HUES64 (cell line): ENCODE results near the gene FABP6.
"Not testable (repeated sequence)": the region's sequence is repeated elsewhere in the genome, so short reads cannot be mapped to it uniquely, and the experiment has no call there.

Source experiments
- H3K27ac ChIP-seq: 2 replicates; pipeline ENCODE4 v1.7.0; 2013; ENCODE audit warnings: low read depth, low read length, inconsistent platforms
- H3K27me3 ChIP-seq: 2 replicates; pipeline ENCODE4 v1.6.1; 2013; ENCODE audit warnings: mild to moderate bottlenecking, low read length; ENCODE audit not compliant: insufficient read depth
- H3K36me3 ChIP-seq: 2 replicates; pipeline ENCODE4 v1.6.1; 2013; ENCODE audit warnings: mild to moderate bottlenecking, low read length; ENCODE audit not compliant: insufficient read depth
- H3K4me1 ChIP-seq: 2 replicates; pipeline ENCODE4 v1.6.1; 2013; ENCODE audit warnings: mild to moderate bottlenecking, low read length, moderate library complexity; ENCODE audit not compliant: insufficient read depth
- H3K4me3 ChIP-seq: 2 replicates; pipeline ENCODE4 v1.5.1; 2013; ENCODE audit warnings: mild to moderate bottlenecking, low read length, moderate library complexity
- H3K9ac ChIP-seq: 2 replicates; pipeline ENCODE4 v1.6.1; 2013; ENCODE audit warnings: mild to moderate bottlenecking, low read depth, low read length
- H3K9me3 ChIP-seq: 2 replicates; pipeline ENCODE4 v1.6.1; 2013; ENCODE audit warnings: low read depth, low read length; ENCODE audit not compliant: insufficient read depth
- WGBS: fragments of 150-250, 120-280 bp; methylation state at CpG from one replicate; pipeline ENCODE4 v1.1.7; 2013; ENCODE audit warnings: missing lambda C conversion rate; 5-methylcytosine and 5-hydroxymethylcytosine counted together

Gene FABP6

GRCh38 chr5:160221082-160221481 lies 8.2 kb upstream of the FABP6 start:
- Histone ChIP-seq H3K36me3 (no peaks in the 10 kb centered on the region), H3K27ac (no peak overlapping the region), H3K9ac (no peak overlapping the region), H3K9me3 (no peaks in the 10 kb centered on the region), H3K27me3 (no peaks in the 10 kb centered on the region), H3K4me1 (no peaks in the 10 kb centered on the region), H3K4me3 (no peak overlapping the region)
- 79% methylated on average over 3 of the region's 3 CpGs for WGBS

DNA sequence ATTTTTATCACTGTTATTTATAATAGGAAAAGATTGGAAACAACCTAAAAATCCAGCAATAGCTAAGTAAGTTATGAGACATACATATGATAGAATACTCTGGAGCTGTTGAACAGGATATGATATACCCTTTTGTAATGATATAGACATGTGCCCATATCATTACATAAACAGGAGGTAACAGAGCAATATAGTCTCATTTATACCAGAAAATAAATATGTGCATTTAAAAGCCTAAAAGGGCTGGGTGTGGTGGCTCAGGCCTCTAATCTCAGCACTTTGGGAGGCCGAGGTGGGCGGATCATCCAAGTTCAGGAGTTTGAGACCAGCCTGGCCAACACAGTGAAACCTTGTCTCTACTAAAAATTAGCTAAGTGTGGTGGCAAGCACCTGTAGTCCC lies 2.3 kb upstream of the FABP6 start:
- no peak overlapping the region for H3K27ac ChIP-seq
- no peaks in the 10 kb centered on the region for H3K4me1 ChIP-seq
- WGBS: 92% methylated on average over 2 of the region's 2 CpGs
- no peaks in the 10 kb centered on the region for H3K36me3 ChIP-seq
- no peaks in the 10 kb centered on the region for H3K9me3 ChIP-seq
- no peak overlapping the region for H3K4me3 ChIP-seq
- no peak overlapping the region for H3K9ac ChIP-seq
- H3K27me3 ChIP-seq: no peaks in the 10 kb centered on the region

DNA sequence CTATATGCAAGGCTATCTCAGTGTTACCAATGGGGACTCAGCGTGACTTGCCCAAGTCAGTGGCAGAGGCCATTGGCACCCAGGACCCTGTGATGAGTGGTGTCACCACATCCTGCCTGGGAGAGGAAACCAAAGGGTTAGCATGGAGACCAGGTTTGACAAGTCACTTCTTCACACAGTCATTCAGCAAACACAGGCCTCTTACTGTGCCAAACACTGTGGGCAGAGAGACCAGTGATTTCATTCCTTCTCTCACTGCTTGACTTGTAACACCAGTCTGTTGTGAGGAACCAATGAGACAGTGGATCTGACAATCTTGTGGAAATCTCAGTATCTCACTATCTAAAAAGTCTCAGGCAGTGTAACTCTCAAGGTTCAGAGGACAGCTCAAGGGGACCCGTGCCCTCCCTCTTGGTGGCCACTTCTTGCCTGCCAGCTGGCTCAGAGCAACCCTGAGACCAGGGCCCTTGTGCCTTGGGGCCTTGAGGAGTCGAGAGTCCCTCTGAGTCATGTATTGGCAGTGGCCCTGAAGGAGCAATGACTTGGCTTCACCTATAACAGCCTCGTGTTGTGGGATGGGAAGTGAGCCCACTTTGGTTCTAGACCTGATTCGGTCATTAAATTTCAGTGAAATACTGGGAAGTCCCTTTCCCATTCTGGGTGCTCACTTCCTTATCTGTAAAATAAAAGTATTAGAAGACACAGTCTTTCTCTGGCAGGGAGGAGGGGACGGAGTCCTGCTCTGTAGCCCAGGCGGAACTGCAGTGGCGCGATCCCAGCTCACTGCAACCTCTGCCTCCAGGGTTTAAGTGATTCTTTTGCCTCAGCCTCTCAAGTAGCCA lies 1.6 kb downstream of the FABP6 start:
- Histone ChIP-seq H3K36me3 (no peaks in the 10 kb centered on the region), H3K4me3 (no peak overlapping the region), H3K9ac (no peak overlapping the region), H3K4me1 (no peaks in the 10 kb centered on the region), H3K27me3 (no peaks in the 10 kb centered on the region), H3K27ac (no peak overlapping the region), H3K9me3 (no peaks in the 10 kb centered on the region)
- 93% methylated on average over 9 of the region's 9 CpGs for WGBS

GRCh38 chr5:160231783-160232342 lies 2.6 kb downstream of the FABP6 start:
- 79% methylated on average over 10 of the region's 10 CpGs for WGBS
- no peaks in the 10 kb centered on the region for H3K9me3 ChIP-seq
- no peaks in the 10 kb centered on the region for H3K36me3 ChIP-seq
- no peaks in the 10 kb centered on the region for H3K4me1 ChIP-seq
- no peak overlapping the region for H3K9ac ChIP-seq
- no peak overlapping the region for H3K27ac ChIP-seq
- H3K27me3 ChIP-seq: no peaks in the 10 kb centered on the region
- no peak overlapping the region for H3K4me3 ChIP-seq

DNA sequence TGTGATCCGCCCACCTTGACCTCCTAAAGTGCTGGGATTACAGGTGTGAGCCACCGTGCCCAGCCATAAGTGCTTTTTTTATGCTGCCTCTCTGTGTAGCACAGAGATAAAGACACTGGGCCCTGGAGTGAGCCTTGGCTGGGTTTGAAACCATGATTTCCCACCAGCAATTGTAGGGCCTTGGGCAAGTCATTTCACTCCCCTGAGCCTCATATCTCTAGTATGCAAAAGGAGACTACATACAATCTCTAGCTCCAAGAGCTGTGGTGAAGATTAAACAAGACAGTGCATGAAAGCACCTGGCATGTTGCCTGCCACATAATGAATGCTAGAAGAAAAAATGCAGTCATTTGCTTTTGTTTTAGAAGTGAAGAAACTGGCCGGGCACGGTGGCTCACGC lies 3.9 kb downstream of the FABP6 start:
- 96% methylated on average over 5 of the region's 5 CpGs for WGBS
- H3K27ac ChIP-seq: no peak overlapping the region
- no peak overlapping the region for H3K9ac ChIP-seq
- H3K36me3 ChIP-seq: no peaks in the 10 kb centered on the region
- no peaks in the 10 kb centered on the region for H3K9me3 ChIP-seq
- no peak overlapping the region for H3K4me3 ChIP-seq
- peaks cover 8% of the 10 kb centered on the region; the same call in 1 of the 2 replicates for H3K4me1 ChIP-seq
- no peaks in the 10 kb centered on the region for H3K27me3 ChIP-seq

DNA sequence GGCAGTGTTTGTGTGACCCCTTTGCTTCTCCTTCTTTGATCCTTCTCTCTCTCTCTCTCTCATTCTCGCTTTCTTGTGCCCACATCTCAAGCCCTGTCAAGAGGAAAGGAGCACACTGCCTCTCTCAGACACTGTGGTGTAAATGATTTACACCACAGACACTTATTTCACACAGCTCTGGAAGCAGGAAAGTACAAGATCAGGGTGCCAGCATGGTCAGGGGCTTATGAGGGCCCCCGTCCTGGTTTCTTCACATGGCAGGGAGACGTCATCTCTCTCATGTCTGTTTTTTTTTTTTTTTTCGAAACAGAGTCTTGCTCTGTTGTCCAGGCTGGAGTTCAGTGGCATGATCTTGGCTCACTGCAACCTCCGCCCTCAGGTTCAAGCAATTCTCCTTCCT lies 6.4 kb downstream of the FABP6 start:
- WGBS: 89% methylated on average over 5 of the region's 5 CpGs
- Histone ChIP-seq H3K27me3 (no peaks in the 10 kb centered on the region), H3K36me3 (no peaks in the 10 kb centered on the region), H3K4me3 (no peak overlapping the region), H3K9ac (no peak overlapping the region), H3K27ac (no peak overlapping the region), H3K4me1 (peaks cover 8% of the 10 kb centered on the region), H3K9me3 (no peaks in the 10 kb centered on the region)

- H3K36me3 ChIP-seq: no peaks in the 10 kb centered on the region
- no peaks in the 10 kb centered on the region for H3K27me3 ChIP-seq
- no peaks in the 10 kb centered on the region for H3K9me3 ChIP-seq
- WGBS: 14% methylated on average over 5 of the region's 5 CpGs
- H3K9ac ChIP-seq: no peak overlapping the region
- H3K4me3 ChIP-seq: no peak overlapping the region
- peak overlapping the region; percentile 50; the same call in 1 of the 2 replicates for H3K27ac ChIP-seq
- H3K4me1 ChIP-seq: peaks cover 8% of the 10 kb centered on the region
Observed at GRCh38 chr5:160237571-160238093, 8.3 kb downstream of the FABP6 start.

DNA sequence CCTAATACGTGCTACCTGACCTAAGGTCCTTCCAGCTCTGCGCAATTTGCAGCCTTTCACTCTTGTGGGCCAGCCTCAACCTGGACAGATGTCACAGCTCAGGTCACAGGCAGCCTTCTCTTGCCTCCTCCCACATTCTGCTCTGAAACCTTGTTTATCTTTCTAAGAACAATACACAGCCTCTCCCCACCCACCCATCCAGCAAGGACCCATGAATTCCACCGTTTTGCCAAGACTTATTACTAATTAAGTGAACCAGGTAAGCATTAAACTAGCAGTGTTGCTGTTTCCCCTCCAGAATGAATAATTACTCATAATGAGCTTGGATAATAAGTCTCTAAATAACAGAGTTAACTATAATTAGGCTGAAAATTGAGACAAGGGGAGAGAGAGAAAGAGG lies 11.0 kb downstream of the FABP6 start:
- Histone ChIP-seq H3K27ac (no peak overlapping the region), H3K9me3 (no peaks in the 10 kb centered on the region), H3K36me3 (no peaks in the 10 kb centered on the region), H3K4me3 (no peak overlapping the region), H3K27me3 (no peaks in the 10 kb centered on the region), H3K4me1 (peaks cover 9% of the 10 kb centered on the region), H3K9ac (no peak overlapping the region)
- 28% methylated on average over 3 of the region's 3 CpGs for WGBS

- Histone ChIP-seq H3K9ac (no peak overlapping the region), H3K27ac (no peak overlapping the region), H3K36me3 (no peaks in the 10 kb centered on the region), H3K27me3 (no peaks in the 10 kb centered on the region), H3K4me1 (peaks cover 8% of the 10 kb centered on the region), H3K9me3 (no peaks in the 10 kb centered on the region), H3K4me3 (no peak overlapping the region)
- 97% methylated on average over 3 of the region's 3 CpGs for WGBS
Observed at GRCh38 chr5:160242145-160242544, 12.8 kb downstream of the FABP6 start.

DNA sequence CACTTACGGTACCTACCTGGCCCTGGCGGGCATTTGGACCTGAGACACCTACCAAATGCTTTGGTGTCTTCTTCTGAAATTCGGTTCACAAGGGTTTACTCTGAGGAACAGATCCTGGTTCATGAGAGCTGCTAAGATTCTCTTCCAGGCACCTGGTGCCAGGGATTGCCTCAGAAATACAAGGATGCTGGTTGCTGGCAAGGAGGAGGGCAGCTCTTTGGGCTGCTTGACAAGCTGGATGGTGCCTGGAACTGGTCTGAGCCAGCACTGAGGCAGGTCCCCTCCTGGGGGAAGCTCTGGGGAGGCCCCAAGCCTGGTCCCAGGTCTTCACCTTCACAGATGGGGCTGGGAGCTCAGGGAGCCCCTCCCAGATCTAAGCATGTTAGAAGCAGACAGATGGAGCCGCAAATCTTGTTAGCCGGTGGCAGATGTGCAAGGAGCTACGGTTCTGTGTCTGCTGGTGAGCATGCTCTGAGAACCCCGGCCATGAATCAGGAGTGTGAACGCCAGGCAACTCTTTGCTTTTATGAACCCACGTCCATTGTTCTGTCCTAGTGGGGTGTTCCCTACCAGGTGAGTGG lies 16.3 kb downstream of the FABP6 start:
- Histone ChIP-seq H3K36me3 (peaks cover 1% of the 10 kb centered on the region; the same call in 1 of the 2 replicates), H3K4me1 (0 out of 2 replicates have a peak, but pooled peaks cover 6% of the 10 kb centered on the region), H3K9me3 (no peaks in the 10 kb centered on the region), H3K9ac (no peak overlapping the region), H3K27me3 (no peaks in the 10 kb centered on the region), H3K4me3 (no peak overlapping the region), H3K27ac (peak overlapping the region; percentile 33; the same call in 1 of the 2 replicates)
- WGBS: 92% methylated on average over 9 of the region's 9 CpGs

DNA sequence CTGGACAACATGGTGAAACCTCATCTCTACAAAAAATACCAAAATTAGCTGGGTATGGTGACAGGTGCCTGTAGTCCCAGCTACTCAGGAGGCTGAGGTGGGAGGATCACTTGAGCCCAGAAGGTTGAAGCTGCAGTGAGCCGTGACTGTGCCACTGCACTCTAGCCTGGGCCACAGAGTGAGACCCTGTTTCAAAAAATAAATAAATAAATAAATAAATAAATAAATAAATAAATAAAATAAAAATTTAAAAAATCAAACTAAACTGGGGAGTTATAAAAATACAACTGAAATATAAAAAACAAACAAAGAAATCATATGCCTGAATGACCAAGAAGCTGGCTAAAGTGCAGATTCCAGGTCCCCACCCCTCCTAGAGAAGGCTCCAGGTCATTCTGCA lies 20.3 kb downstream of the FABP6 start:
- not testable (repeated sequence) for H3K4me3 ChIP-seq, H3K9ac ChIP-seq, H3K4me1 ChIP-seq, H3K9me3 ChIP-seq, H3K27me3 ChIP-seq, H3K27ac ChIP-seq
- H3K36me3 ChIP-seq: peaks cover 38% of the 10 kb centered on the region
- 100% methylated on average over 1 of the region's 1 CpG for WGBS
